Muscle layer of duodenum (tissue), 2 donors: Measurements from ENCODE around the gene RPS24.
"Not testable (repeated sequence)": the region's sequence is repeated elsewhere in the genome, so short reads cannot be mapped to it uniquely, and the experiment has no call there.

Experiments
- H3K27ac ChIP-seq: one replicate; pipeline ENCODE4 v1.7.0; 2013; ENCODE audit warnings: mild to moderate bottlenecking, low read length
- H3K27me3 ChIP-seq: one replicate; pipeline ENCODE4 v1.7.0; 2013; ENCODE audit warnings: low read depth, mild to moderate bottlenecking, control low read depth, low read length
- H3K36me3 ChIP-seq, 2 donors: one replicate each; pipeline ENCODE4 v1.7.0; 2013; ENCODE audit warnings: low read length in 2 of 2, control low read depth in 1 of 2, mild to moderate bottlenecking in 1 of 2; ENCODE audit not compliant: insufficient read depth in 2 of 2, control insufficient read depth in 1 of 2
- H3K4me1 ChIP-seq, 2 donors: one replicate each; pipeline ENCODE4 v1.7.0; 2013; ENCODE audit warnings: low read length in 2 of 2, mild to moderate bottlenecking in 2 of 2, control low read depth in 1 of 2, moderate library complexity in 1 of 2; ENCODE audit not compliant: insufficient read depth in 2 of 2, control insufficient read depth in 1 of 2
- H3K4me3 ChIP-seq, 2 donors: one replicate each; pipeline ENCODE4 v1.7.0; 2013; ENCODE audit warnings: low read length in 2 of 2, low read depth in 1 of 2, mild to moderate bottlenecking in 1 of 2
- H3K9me3 ChIP-seq, 2 donors: one replicate each; pipeline ENCODE4 v1.7.0; 2013; ENCODE audit warnings: low read length in 2 of 2, control low read depth in 1 of 2, mild to moderate bottlenecking in 1 of 2; ENCODE audit not compliant: control insufficient read depth in 1 of 2
- donor health status: healthy.

Gene RPS24

DNA sequence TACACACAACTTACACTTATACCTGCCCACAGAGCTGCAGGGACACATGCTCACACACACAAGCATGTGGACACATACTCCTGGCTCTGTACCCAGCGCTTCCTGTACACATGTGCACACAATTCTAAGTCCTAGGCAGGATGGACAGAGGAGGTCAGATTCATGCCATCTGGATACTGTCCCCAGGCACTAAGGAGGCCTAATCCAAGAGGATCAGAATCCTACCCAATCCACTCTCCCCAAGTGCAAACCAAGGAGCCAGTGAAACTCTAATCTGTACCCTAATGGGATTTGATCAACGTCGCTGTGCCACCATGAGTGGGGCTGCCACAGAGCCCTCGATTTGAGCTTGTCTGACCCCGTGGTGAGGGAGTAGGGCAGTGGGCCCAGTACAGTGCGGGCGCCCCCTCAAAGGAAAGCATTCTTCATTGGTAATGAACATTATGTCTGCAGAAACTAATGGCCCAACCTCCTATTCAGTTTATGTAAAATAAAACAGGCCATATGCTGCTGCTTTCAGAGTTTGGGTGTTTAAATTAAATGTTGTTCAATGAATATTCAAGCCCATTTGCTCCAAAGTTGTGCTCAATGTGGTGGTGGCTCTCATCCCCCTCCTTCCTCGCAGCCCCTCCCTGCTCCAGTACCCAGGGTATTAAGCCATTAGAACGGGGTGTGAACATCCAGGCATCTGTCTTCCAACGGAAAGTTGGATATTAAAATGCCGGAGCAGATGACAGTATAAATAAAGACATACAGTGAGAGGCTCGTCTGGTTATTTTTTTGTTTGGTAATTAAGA lies 26.4 kb downstream of the RPS24 start:
- H3K9me3 ChIP-seq, result no peaks in the 10 kb centered on the region
- H3K27ac ChIP-seq, result no peak overlapping the region
- no peaks in the 10 kb centered on the region for H3K27me3 ChIP-seq
- no peak overlapping the region for H3K4me3 ChIP-seq
- no peaks in the 10 kb centered on the region for H3K36me3 ChIP-seq
- H3K4me1 ChIP-seq, result no peaks in the 10 kb centered on the region

DNA sequence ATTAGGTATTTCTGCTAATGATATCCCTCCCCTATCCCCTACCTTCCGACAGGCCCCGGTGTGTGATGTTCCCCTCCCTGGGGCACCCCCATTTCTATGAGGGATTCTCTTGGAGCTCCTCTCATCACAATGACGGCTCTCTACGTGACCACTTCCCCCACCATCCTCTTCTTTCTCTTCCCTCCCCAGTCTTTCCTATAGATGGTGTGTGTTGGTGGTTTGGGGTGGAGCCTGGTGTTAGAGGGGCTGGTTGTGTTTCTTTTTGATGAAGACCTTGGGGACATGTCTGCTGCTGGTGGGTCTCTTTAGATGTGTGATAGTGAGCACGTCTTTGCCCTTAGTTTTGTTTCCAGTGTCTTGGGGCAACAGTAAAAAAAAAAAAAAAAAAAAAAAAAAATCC lies 28.6 kb downstream of the RPS24 start:
- Histone ChIP-seq H3K27ac (no peak overlapping the region), H3K27me3 (no peaks in the 10 kb centered on the region), H3K4me1 (no peaks in the 10 kb centered on the region), H3K9me3 (no peaks in the 10 kb centered on the region), H3K36me3 (no peaks in the 10 kb centered on the region), H3K4me3 (no peak overlapping the region)

DNA sequence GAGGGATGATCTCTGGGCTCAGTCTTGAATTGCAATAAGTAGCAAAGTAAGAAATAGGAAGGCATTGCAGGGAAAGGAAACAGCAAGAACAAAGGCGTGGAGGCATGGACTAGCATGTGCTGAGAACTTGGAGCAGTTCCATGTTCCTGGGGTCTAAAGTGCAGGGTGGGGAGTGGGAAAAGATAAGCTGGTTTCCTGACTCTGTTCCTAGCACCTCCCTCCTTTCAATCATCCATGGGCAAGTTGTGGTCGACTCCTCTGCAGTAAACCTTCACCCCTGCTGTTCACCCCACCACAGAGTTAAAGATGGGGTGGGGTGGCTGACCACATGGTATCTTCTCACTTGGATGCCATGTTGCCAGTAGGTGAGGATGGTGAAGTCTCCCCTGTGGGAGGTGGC lies 29.6 kb downstream of the RPS24 start:
- no peak overlapping the region for H3K4me3 ChIP-seq
- no peaks in the 10 kb centered on the region for H3K9me3 ChIP-seq
- no peaks in the 10 kb centered on the region for H3K36me3 ChIP-seq
- H3K27ac ChIP-seq, result no peak overlapping the region
- H3K27me3 ChIP-seq, result no peaks in the 10 kb centered on the region
- H3K4me1 ChIP-seq, result no peaks in the 10 kb centered on the region

DNA sequence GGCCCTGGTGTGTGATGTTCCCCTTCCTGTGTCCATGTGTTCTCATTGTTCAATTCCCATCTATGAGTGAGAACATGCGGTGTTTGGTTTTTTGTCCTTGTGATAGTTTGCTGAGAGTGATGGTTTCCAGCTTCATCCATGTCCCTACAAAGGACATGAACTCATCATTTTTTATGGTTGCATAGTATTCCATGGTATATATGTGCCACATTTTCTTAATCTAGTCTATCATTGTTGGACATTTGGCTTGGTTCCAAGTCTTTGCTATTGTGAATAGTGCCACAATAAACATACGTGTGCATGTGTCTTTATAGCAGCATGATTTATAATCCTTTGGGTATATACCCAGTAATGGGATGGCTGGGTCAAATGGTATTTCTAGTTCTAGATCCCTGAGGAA lies 31.3 kb downstream of the RPS24 start:
- not testable (repeated sequence) for H3K36me3 ChIP-seq, H3K27me3 ChIP-seq, H3K4me3 ChIP-seq, H3K27ac ChIP-seq, H3K4me1 ChIP-seq, H3K9me3 ChIP-seq

DNA sequence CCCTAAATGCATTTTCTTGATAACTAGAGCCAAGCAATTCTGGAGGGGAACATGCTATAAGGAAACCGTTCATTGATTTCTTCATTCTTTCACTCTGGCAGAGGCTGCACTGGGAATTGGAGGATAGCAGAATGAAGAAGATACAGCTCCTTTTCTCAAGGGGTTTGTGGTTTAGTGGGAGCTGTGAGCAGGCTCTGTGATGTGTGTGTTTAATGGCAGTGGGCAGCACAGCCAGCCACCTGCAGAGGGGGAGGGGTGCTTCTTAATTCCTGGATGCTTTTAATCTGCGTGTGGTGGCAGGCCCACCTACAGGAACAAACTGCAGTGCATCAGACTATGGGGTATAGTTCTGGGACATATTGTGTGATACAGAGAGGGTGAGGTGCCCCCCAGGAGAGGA lies 31.9 kb downstream of the RPS24 start:
- Histone ChIP-seq H3K27me3 (no peaks in the 10 kb centered on the region), H3K36me3 (no peaks in the 10 kb centered on the region), H3K4me3 (no peak overlapping the region), H3K9me3 (no peaks in the 10 kb centered on the region), H3K27ac (no peak overlapping the region), H3K4me1 (no peaks in the 10 kb centered on the region)

DNA sequence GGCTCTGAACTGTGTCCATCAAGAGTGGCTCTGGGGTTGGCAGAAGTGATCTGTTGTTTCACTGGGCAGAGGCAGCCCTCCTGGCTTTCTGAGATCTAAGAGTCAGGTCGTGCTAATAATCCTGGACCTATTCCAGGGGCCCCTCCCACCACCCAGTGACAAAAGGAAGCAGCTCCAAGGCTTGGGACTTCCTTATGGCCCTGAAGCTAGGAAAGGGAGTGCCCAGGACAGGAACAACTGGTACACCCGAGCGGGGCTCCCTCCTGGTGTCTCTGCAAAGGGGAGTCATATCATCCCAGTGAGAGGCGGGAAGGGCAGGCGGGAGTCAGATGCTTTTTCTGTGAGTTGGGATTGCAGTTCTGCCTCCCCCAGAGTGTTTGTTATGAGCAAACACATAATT lies 32.3 kb downstream of the RPS24 start:
- H3K27me3 ChIP-seq, result no peaks in the 10 kb centered on the region
- H3K27ac ChIP-seq, result no peak overlapping the region
- no peaks in the 10 kb centered on the region for H3K9me3 ChIP-seq
- H3K4me1 ChIP-seq, result no peaks in the 10 kb centered on the region
- no peaks in the 10 kb centered on the region for H3K36me3 ChIP-seq
- H3K4me3 ChIP-seq, result no peak overlapping the region

DNA sequence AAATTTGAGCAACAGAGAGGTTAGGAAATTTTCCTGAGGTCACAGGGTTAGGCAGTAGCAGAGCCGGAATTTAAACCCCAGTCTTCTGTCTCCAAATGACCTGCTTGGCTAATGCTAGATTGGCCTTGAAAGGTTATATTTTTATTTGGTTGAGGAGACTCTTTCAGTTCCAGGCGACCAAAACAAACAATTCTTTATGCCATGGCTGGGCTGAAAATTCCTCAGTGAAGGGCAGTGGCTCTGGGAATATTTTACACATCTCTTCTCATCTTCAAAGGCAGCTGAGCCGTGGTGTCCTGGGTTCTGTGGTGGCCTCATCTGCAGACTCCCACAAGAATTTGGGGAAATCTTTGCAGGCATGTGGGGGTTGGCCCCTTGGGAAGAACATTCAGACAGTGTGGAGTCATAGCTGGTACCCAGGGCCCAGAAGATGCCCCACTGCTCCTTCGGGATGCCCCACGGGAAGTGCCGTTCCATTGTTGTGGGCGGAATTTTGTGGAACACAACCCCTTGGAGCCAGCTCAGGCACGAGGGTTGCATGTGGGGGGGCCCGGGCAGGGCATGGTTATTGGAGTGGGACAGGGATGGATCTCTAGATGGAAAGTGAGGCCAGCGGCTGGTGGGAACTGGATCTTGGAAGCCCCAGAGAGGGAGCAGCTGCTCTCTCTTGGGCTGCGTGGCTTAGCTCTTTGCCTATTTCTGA lies 33.2 kb downstream of the RPS24 start:
- Histone ChIP-seq H3K36me3 (no peaks in the 10 kb centered on the region), H3K27ac (no peak overlapping the region), H3K9me3 (no peaks in the 10 kb centered on the region), H3K4me1 (no peaks in the 10 kb centered on the region), H3K27me3 (no peaks in the 10 kb centered on the region), H3K4me3 (no peak overlapping the region)

DNA sequence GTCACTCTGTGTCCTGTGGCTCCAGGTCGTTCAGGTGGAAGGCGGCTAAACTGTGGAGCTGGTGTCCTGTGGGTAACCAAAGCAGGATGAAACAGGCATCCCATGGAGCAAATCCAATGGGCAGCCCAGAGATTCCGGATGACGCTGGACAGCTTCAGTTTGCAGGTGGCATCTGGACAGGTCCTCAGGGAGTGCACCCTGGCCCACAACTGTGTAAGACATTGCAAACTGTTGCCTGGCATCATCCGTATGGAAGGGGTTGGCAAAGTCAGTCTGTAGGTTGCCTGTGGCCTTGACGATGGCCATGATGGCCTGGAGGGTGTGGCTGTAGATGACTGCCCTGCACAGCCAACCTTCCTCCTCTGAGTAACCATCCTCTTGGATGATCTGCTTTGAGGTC lies 35.5 kb downstream of the RPS24 start:
- no peaks in the 10 kb centered on the region for H3K27me3 ChIP-seq
- H3K36me3 ChIP-seq, result no peaks in the 10 kb centered on the region
- no peak overlapping the region for H3K27ac ChIP-seq
- no peaks in the 10 kb centered on the region for H3K9me3 ChIP-seq
- no peaks in the 10 kb centered on the region for H3K4me1 ChIP-seq
- no peak overlapping the region for H3K4me3 ChIP-seq

DNA sequence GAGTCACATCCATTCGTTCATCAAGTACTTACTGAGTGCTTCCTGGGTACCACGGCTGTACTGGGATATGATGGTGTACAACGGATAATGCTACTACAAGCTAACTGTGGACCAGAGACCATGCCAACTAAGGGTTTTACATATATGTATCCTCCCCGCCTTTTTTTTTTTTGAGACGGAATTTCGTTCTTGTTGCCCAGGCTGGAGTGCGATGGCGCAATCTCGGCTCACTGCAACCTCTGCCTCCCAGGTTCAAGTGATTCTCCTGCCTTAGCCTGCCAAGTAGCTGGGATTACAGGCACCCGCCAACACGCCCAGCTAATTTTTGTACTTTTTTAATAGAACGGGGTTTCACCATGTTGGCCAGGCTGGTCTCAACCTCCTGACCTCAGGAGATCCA lies 36.4 kb downstream of the RPS24 start:
- not testable (repeated sequence) for H3K36me3 ChIP-seq, H3K9me3 ChIP-seq, H3K4me1 ChIP-seq, H3K27ac ChIP-seq, H3K27me3 ChIP-seq, H3K4me3 ChIP-seq

DNA sequence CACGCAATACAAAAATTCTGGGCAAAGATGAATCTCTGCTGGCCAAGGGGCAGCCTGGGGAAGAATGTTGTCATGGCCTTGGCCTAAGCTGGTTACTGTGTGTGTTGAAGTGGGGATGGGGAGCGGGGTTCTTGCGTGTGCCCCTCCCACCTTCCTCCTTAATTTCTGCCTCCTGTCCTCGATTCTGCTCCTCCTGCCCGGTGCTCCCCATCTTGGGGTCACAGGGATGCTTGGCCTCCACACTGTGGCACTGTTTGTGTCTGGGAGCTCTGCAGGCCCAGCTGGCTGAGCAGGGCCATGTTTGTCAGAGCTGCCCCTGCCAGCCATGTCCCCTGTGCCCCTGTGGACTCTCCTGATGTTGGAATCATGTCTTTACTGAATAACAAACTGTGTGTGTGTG lies 37.1 kb downstream of the RPS24 start:
- no peak overlapping the region for H3K27ac ChIP-seq
- H3K36me3 ChIP-seq, result no peaks in the 10 kb centered on the region
- H3K4me1 ChIP-seq, result no peaks in the 10 kb centered on the region
- H3K27me3 ChIP-seq, result no peaks in the 10 kb centered on the region
- no peak overlapping the region for H3K4me3 ChIP-seq
- peaks cover 0 to 2% of the 10 kb centered on the region in 2 donors for H3K9me3 ChIP-seq

DNA sequence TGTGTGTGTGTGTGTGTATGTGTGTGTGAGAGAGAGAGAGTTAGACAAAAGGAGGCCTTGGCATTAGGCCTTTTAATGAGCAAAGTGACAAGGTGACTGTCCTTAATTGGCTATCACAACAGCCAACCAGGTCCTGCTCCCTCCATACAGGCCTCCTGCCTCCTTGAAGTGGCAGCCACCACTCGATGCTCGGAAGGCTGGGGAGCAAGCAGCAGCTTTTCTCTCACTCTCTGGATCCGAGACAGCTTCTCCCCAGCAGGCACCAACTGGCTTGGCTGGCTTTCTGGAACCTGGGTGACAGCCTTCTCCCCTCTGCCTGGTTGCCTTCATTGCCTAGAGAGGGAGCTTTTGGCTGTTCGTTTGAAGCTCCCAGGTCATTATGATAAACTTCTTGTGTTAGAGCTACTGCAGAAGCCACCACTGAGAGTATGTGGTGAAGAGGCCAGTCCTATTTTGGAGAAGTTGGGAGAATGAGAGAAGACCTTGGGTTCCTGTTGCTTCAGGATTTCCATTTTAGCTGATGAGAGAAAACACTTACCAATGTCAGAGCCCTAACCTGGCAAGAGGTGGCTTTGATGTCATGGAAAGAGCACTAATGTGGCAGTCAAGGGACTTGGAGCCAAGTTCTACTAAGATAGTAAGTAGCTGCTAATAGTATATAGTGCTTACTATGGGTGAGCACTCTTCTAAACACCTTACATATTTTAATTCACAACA lies 37.6 kb downstream of the RPS24 start:
- Histone ChIP-seq H3K27ac (no peak overlapping the region), H3K36me3 (no peaks in the 10 kb centered on the region), H3K9me3 (peaks cover 0 to 2% of the 10 kb centered on the region in 2 donors), H3K27me3 (no peaks in the 10 kb centered on the region), H3K4me3 (no peak overlapping the region), H3K4me1 (no peaks in the 10 kb centered on the region)
